PC-9 (cell line): ENCODE data around the gene MINPP1. TPM values are rescaled to one million over a fixed set of nuclear protein-coding genes. Genes with fewer than 3 reads are reported as not detected.

Experiments
- BruUV-seq: library from RNA; stranded (reverse); fragments of 400-500 nt; replicated peaks from 2 replicates; lab custom pipeline; 2021; lab: Mats Ljungman, UMichigan
- CTCF ChIA-PET: fragments of 300-600 bp; sonication (Branson Sonifier 250); formaldehyde crosslinking; loops from one replicate; lab custom pipeline; 2022; ENCODE audit warnings: antibody characterized with exemption; lab: Charles Lee
- POLR2A ChIA-PET: fragments of 300-600 bp; sonication (Branson Sonifier 250); formaldehyde crosslinking; loops from one replicate; lab custom pipeline; 2022; ENCODE audit warnings: antibody characterized with exemption; ENCODE audit not compliant: unreplicated experiment; lab: Charles Lee
- DNase-seq, 2 experiments: peaks; one replicate each; pipeline versions ENCODE4 v3.0.0 to v3.0.0-alpha.2; 2015 to 2022; ENCODE audit warnings: mixed read lengths in 1 of 2
- H2AFZ ChIP-seq: fragments of 200-600 bp; sonication (generic); 2 replicates; pipeline ENCODE4 v1.8.1; 2017; ENCODE audit warnings: antibody characterized with exemption
- H3F3A ChIP-seq: fragments of 200-600 bp; sonication (generic); 2 replicates; pipeline ENCODE4 v1.8.1; 2017; ENCODE audit warnings: antibody characterized with exemption, mild to moderate bottlenecking, low read depth; ENCODE audit not compliant: insufficient read depth
- H3K27ac ChIP-seq: fragments of 200-600 bp; sonication (generic); 2 replicates; pipeline ENCODE4 v1.6.1; 2016; ENCODE audit warnings: mixed run types
- H3K27me3 ChIP-seq: fragments of 200-600 bp; sonication (generic); 2 replicates; pipeline ENCODE4 v1.6.1; 2016; ENCODE audit warnings: low read depth, mixed run types; ENCODE audit not compliant: insufficient read depth
- H3K36me3 ChIP-seq: fragments of 200-600 bp; sonication (generic); 2 replicates; pipeline ENCODE4 v1.6.1; 2016; ENCODE audit warnings: low read depth, mixed run types
- H3K4me1 ChIP-seq: fragments of 200-600 bp; sonication (generic); replicated peaks from 2 replicates; pipeline ENCODE4 v1.6.1; 2016; ENCODE audit warnings: mixed run types; ENCODE audit not compliant: insufficient read depth
- H3K4me2 ChIP-seq: fragments of 200-600 bp; sonication (generic); 2 replicates; pipeline ENCODE4 v1.6.1; 2017; ENCODE audit warnings: mixed run types
- H3K4me3 ChIP-seq: fragments of 200-600 bp; sonication (generic); 2 replicates; pipeline ENCODE4 v1.6.1; 2016; ENCODE audit warnings: mixed run types
- H3K79me2 ChIP-seq: fragments of 200-600 bp; sonication (generic); 2 replicates; pipeline ENCODE4 v1.6.1; 2017; ENCODE audit warnings: low read depth, mixed run types
- H3K9me2 ChIP-seq: fragments of 200-600 bp; sonication (generic); 2 replicates; pipeline ENCODE4 v1.8.1; 2017; ENCODE audit warnings: mild to moderate bottlenecking; ENCODE audit not compliant: insufficient read depth
- H3K9me3 ChIP-seq: fragments of 200-600 bp; sonication (generic); 2 replicates; pipeline ENCODE4 v1.8.1; 2016; ENCODE audit warnings: low read depth; ENCODE audit not compliant: insufficient read depth
- H4K20me1 ChIP-seq: fragments of 200-600 bp; sonication (generic); 2 replicates; pipeline ENCODE4 v1.8.1; 2017; ENCODE audit not compliant: insufficient read depth
- CTCF ChIP-seq: fragments of 200-600 bp; sonication (generic); conservative IDR thresholded peaks from 2 replicates; pipeline ENCODE4 v1.6.1; 2017; ENCODE audit warnings: mixed run types, antibody characterized with exemption, mild to moderate bottlenecking, moderate library complexity
- EZH2 ChIP-seq: fragments of 200-600 bp; sonication (generic); IDR thresholded peaks from 2 replicates; pipeline ENCODE4 v1.8.0; 2017; ENCODE audit warnings: antibody characterized with exemption, low read depth
- intact Hi-C: fragments of 100-400 bp; cut with micrococcal nuclease; formaldehyde crosslinking; loops from one replicate; pipeline ENCODE4 v1.10.0; 2022; ENCODE audit not compliant: unreplicated experiment
- total RNA-seq: library from RNA; stranded (reverse); gene quantifications from 2 replicates; pipeline ENCODE4 v1.2.3, GENCODE V29; 2021

Gene MINPP1
- total RNA-seq, 1 experiment from 2014 or later = 14.4 TPM

- POLR2A ChIA-PET = no interaction called here
- Histone ChIP-seq H4K20me1 (no peaks in the 10 kb centered on the region), H3K9me2 (no peaks in the 10 kb centered on the region), H3K27me3 (no peaks in the 10 kb centered on the region), H3K4me2 (no peak overlapping the region), H3K9me3 (no peaks in the 10 kb centered on the region), H3K27ac (no peak overlapping the region), H2AFZ (no peak overlapping the region), H3K79me2 (no peaks in the 10 kb centered on the region), H3F3A (no peaks in the 10 kb centered on the region), H3K4me1 (no peaks in the 10 kb centered on the region), H3K4me3 (no peak overlapping the region), H3K36me3 (no peaks in the 10 kb centered on the region)
- TF ChIP-seq CTCF (no peak), EZH2 (no peak)
- CTCF ChIA-PET = no interaction called here
- no TSS peak for BruUV-seq
- no peak for DNase-seq
- intact Hi-C loops = no loop called here
Measured at GRCh38 chr10:87518937-87519336, 14.2 kb downstream of the MINPP1 start.

- H3K27me3 ChIP-seq = no peaks in the 10 kb centered on the region
- no peak overlapping the region for H2AFZ ChIP-seq
- ChIA-PET POLR2A (interaction anchor here (0.7 kb wide), 1 partner anchor 266 kb away, joined by 3 read pairs; no protein-coding TSS in a partner anchor), CTCF (no interaction called here)
- no peaks in the 10 kb centered on the region for H3K79me2 ChIP-seq
- H3K9me2 ChIP-seq = no peaks in the 10 kb centered on the region
- TF ChIP-seq EZH2 (no peak), CTCF (no peak)
- DNase-seq = no peak
- H3K4me2 ChIP-seq = no peak overlapping the region
- no peaks in the 10 kb centered on the region for H3K36me3 ChIP-seq
- H3F3A ChIP-seq = no peaks in the 10 kb centered on the region
- H3K4me3 ChIP-seq = no peak overlapping the region
- H3K4me1 ChIP-seq = no peaks in the 10 kb centered on the region
- intact Hi-C loops = no loop called here
- no peaks in the 10 kb centered on the region for H4K20me1 ChIP-seq
- no peaks in the 10 kb centered on the region for H3K9me3 ChIP-seq
- no TSS peak for BruUV-seq
- H3K27ac ChIP-seq = no peak overlapping the region
Measured at GRCh38 chr10:87519582-87519981, 14.9 kb downstream of the MINPP1 start.

- H3K4me2 ChIP-seq = no peak overlapping the region
- BruUV-seq = no TSS peak
- H3K9me2 ChIP-seq = no peaks in the 10 kb centered on the region
- intact Hi-C loops = no loop called here
- no peak for DNase-seq
- H4K20me1 ChIP-seq = no peaks in the 10 kb centered on the region
- H3K79me2 ChIP-seq = no peaks in the 10 kb centered on the region
- H3K9me3 ChIP-seq = no peaks in the 10 kb centered on the region
- H3K36me3 ChIP-seq = no peaks in the 10 kb centered on the region
- no peak for TF ChIP-seq EZH2
- TF ChIP-seq CTCF = no peak
- H3K4me1 ChIP-seq = no peaks in the 10 kb centered on the region
- ChIA-PET POLR2A (no interaction called here), CTCF (no interaction called here)
- no peak overlapping the region for H3K4me3 ChIP-seq
- no peaks in the 10 kb centered on the region for H3F3A ChIP-seq
- H2AFZ ChIP-seq = no peak overlapping the region
- H3K27ac ChIP-seq = no peak overlapping the region
- H3K27me3 ChIP-seq = no peaks in the 10 kb centered on the region
Measured at GRCh38 chr10:87523731-87524130, 19.0 kb downstream of the MINPP1 start.
